HEK293 (cell line): ENCODE measurements around the gene SCUBE3.

Source experiments
- CTCF ChIA-PET: fragments of 350-600 bp; formaldehyde crosslinking; extraction: SDS; loops from one replicate; lab custom pipeline; 2021; ENCODE audit warnings: antibody characterized with exemption; lab: Yijun Ruan, JAX
- POLR2A ChIA-PET: fragments of 300-600 bp; formaldehyde crosslinking; extraction: SDS; loops from one replicate; lab custom pipeline; 2020; ENCODE audit warnings: antibody characterized with exemption, inconsistent platforms; lab: Yijun Ruan, JAX
- H3K27ac ChIP-seq: fragments of 200-500 bp; sonication (Bioruptor generic); 2 replicates; pipeline ENCODE4 v1.5.1; 2014; ENCODE audit warnings: low read depth, low read length, control low read depth, inconsistent platforms; ENCODE audit errors: extremely low read depth
- H3K36me3 ChIP-seq, 2 experiments: fragments of 200-500 bp in 1 of 2; sonication (Bioruptor generic) in 1 of 2; 1 replicate in 1 of 2; 2 replicates in 1 of 2; pipeline ENCODE4 v1.5.1; 2014 to 2017; ENCODE audit warnings: inconsistent platforms in 2 of 2, low read length in 2 of 2; ENCODE audit not compliant: control insufficient read depth in 2 of 2, insufficient read depth in 1 of 2
- H3K4me1 ChIP-seq: fragments of 200-500 bp; sonication (Bioruptor generic); 2 replicates; pipeline ENCODE4 v1.5.1; 2014; ENCODE audit warnings: mild to moderate bottlenecking, low read length, inconsistent platforms; ENCODE audit not compliant: control insufficient read depth, insufficient read depth
- H3K4me3 ChIP-seq: 2 replicates; pipeline ENCODE4 v1.5.1; 2011; ENCODE audit warnings: low read depth, mild to moderate bottlenecking, control low read depth, low read length, moderate library complexity
- H3K9me3 ChIP-seq: fragments of 200-500 bp; sonication (Bioruptor generic); 2 replicates; pipeline ENCODE4 v1.5.1; 2014; ENCODE audit warnings: low read depth, low read length, inconsistent platforms; ENCODE audit not compliant: control insufficient read depth, insufficient read depth
- BCL11B ChIP-seq: fragments of 450-650 bp; formaldehyde crosslinking; IDR thresholded peaks from 2 replicates; pipeline ENCODE4 v1.5.1; 2016; ENCODE audit warnings: low read depth, missing biosample characterization, missing genetic modification characterization
- HOXD13 ChIP-seq: sonication (generic); formaldehyde crosslinking; IDR thresholded peaks from 2 replicates; pipeline ENCODE4 v1.8.0; 2022; ENCODE audit warnings: missing genetic modification reagents, borderline replicate concordance
- KLF16 ChIP-seq: fragments of 450-650 bp; formaldehyde crosslinking; IDR thresholded peaks from 2 replicates; pipeline ENCODE4 v1.5.1; 2017; ENCODE audit warnings: missing biosample characterization, missing genetic modification characterization
- WT1 ChIP-seq: fragments of 450-650 bp; formaldehyde crosslinking; IDR thresholded peaks from 2 replicates; pipeline ENCODE4 v1.5.1; 2016; ENCODE audit warnings: missing biosample characterization, missing genetic modification characterization
- ZBTB1 ChIP-seq: fragments of 450-650 bp; formaldehyde crosslinking; IDR thresholded peaks from 2 replicates; pipeline ENCODE4 v1.5.1; 2016; ENCODE audit warnings: missing biosample characterization, missing genetic modification characterization
- ZBTB44 ChIP-seq: fragments of 450-650 bp; IDR thresholded peaks from 2 replicates; pipeline ENCODE4 v1.5.1; 2018; ENCODE audit warnings: missing biosample characterization, mild to moderate bottlenecking, missing genetic modification characterization
- ZNF10 ChIP-seq: fragments of 450-650 bp; formaldehyde crosslinking; IDR thresholded peaks from 2 replicates; pipeline ENCODE4 v1.5.1; 2017; ENCODE audit warnings: missing biosample characterization, missing genetic modification characterization
- ZNF146 ChIP-seq: fragments of 450-650 bp; formaldehyde crosslinking; IDR thresholded peaks from 2 replicates; pipeline ENCODE4 v1.5.1; 2016; ENCODE audit warnings: missing biosample characterization, missing genetic modification characterization
- ZNF24 ChIP-seq: fragments of 450-650 bp; formaldehyde crosslinking; IDR thresholded peaks from 2 replicates; pipeline ENCODE4 v1.5.1; 2016; ENCODE audit warnings: missing biosample characterization, missing genetic modification characterization
- ZNF433 ChIP-seq: fragments of 450-650 bp; formaldehyde crosslinking; IDR thresholded peaks from 2 replicates; pipeline ENCODE4 v1.5.1; 2016; ENCODE audit warnings: missing biosample characterization, missing genetic modification characterization, low read depth
- ZNF501 ChIP-seq: fragments of 450-650 bp; formaldehyde crosslinking; IDR thresholded peaks from 2 replicates; pipeline ENCODE4 v1.5.1; 2016; ENCODE audit warnings: missing biosample characterization, missing genetic modification characterization
- ZNF561 ChIP-seq: fragments of 450-650 bp; IDR thresholded peaks from 2 replicates; pipeline ENCODE4 v1.5.1; 2018; ENCODE audit warnings: missing biosample characterization, missing genetic modification characterization, borderline replicate concordance
- ZNF580 ChIP-seq: fragments of 450-650 bp; formaldehyde crosslinking; IDR thresholded peaks from 2 replicates; pipeline ENCODE4 v1.5.1; 2016; ENCODE audit warnings: missing biosample characterization, missing genetic modification characterization
- ZNF692 ChIP-seq: fragments of 450-650 bp; formaldehyde crosslinking; IDR thresholded peaks from 2 replicates; pipeline ENCODE4 v1.5.1; 2016; ENCODE audit warnings: missing biosample characterization, missing genetic modification characterization
- TF ChIP-seq, protein P1 (sequence below): fragments of 450-650 bp; IDR thresholded peaks from 2 replicates; pipeline ENCODE4 v1.5.1; 2018; ENCODE audit warnings: missing biosample characterization, missing genetic modification characterization
- TF ChIP-seq, protein P2 (sequence below): fragments of 450-650 bp; formaldehyde crosslinking; IDR thresholded peaks from 2 replicates; pipeline ENCODE4 v1.5.1; 2016; ENCODE audit warnings: missing biosample characterization, missing genetic modification characterization

Gene SCUBE3

DNA sequence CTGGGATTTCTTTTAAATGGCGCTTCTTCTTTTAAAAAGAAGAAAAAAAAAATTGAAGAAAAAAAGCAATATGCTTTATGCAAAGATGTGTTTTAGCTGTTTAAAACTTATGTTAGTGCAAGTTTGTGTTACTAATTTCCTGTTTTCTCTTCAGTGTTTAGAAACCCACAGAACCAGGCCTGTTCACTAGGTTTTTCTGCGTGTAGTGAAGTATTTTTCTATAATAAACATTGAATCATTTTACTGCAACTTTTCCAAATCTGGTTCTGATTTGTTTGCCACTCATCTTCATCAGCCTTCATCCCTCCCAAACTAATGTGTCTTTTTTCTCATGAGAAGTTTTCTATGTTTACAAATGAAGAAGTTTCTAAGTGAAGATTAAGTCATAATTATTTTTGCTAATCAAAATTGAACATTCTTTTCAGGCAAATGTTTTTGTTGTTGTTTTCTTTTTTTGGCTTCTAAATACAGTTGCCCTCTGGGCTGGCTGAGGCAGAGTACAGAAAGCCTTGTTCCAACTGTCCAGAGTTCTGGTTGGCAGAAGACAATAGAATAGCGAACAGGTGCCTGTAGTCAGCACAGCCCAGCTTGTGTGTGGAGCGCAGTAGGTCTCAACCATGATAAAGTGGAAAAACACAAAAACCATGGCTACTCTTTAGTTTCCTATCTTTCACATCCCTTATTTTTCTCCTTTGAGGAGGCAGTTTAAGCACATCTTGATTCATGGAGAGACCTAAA, 60.2 kb downstream of the SCUBE3 start (continued):
- TF ChIP-seq, protein P1, sequence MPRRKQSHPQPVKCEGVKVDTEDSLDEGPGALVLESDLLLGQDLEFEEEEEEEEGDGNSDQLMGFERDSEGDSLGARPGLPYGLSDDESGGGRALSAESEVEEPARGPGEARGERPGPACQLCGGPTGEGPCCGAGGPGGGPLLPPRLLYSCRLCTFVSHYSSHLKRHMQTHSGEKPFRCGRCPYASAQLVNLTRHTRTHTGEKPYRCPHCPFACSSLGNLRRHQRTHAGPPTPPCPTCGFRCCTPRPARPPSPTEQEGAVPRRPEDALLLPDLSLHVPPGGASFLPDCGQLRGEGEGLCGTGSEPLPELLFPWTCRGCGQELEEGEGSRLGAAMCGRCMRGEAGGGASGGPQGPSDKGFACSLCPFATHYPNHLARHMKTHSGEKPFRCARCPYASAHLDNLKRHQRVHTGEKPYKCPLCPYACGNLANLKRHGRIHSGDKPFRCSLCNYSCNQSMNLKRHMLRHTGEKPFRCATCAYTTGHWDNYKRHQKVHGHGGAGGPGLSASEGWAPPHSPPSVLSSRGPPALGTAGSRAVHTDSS (tag by site-specific recombination): peak; percentile 81
- no peak for TF ChIP-seq ZBTB1
- no peak for TF ChIP-seq ZNF10 (tag by site-specific recombination)
- no peak for TF ChIP-seq ZNF146 (tag by site-specific recombination)
- no peak for TF ChIP-seq ZNF433 (tag by site-specific recombination)
- no peak for TF ChIP-seq ZNF501 (tag by site-specific recombination)
- TF ChIP-seq KLF16 (tag by site-specific recombination): no peak
- TF ChIP-seq, protein P2, sequence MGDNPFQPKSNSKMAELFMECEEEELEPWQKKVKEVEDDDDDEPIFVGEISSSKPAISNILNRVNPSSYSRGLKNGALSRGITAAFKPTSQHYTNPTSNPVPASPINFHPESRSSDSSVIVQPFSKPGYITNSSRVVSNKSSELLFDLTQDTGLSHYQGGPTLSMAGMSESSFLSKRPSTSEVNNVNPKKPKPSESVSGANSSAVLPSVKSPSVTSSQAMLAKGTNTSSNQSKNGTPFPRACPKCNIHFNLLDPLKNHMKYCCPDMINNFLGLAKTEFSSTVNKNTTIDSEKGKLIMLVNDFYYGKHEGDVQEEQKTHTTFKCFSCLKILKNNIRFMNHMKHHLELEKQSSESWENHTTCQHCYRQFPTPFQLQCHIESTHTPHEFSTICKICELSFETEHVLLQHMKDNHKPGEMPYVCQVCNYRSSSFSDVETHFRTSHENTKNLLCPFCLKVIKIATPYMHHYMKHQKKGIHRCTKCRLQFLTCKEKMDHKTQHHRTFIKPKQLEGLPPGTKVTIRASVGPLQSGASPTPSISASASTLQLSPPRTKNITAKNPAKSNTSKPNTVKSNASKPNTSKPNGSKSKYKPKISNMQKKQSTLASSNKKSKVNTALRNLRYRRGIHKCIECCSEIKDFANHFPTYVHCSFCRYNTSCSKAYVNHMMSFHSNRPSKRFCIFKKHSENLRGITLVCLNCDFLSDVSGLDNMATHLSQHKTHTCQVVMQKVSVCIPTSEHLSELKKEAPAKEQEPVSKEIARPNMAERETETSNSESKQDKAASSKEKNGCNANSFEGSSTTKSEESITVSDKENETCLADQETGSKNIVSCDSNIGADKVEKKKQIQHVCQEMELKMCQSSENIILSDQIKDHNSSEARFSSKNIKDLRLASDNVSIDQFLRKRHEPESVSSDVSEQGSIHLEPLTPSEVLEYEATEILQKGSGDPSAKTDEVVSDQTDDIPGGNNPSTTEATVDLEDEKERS (tag by site-specific recombination): no peak

- Histone ChIP-seq H3K9me3 (no peaks in the 10 kb centered on the region), H3K4me1 (peaks cover 9% of the 10 kb centered on the region), H3K4me3 (no peak overlapping the region), H3K27ac (no peak overlapping the region), H3K36me3 (no peaks in the 10 kb centered on the region; a peak in 1 of 3 replicates)
- ChIA-PET POLR2A (interaction anchor here (0.6 to 1.6 kb wide), 3 partner anchors 16 to 1497 kb away, joined by 3 to 5 read pairs (median 4); partner anchors contain the start of gene ZNF76), CTCF (interaction anchor here (1.0 kb wide), 1 partner anchor 18 kb away, joined by 4 read pairs; no protein-coding TSS in a partner anchor)
- TF ChIP-seq ZNF692 (tag by site-specific recombination) (no peak), ZNF580 (0 out of 2 replicates have a peak, but pooled peaks have one; percentile 12), ZNF24 (tag by site-specific recombination) (0 out of 2 replicates have a peak, but pooled peaks have one; percentile 28)
Measured at GRCh38 chr6:35275744-35276260, 62.0 kb downstream of the SCUBE3 start.

- Histone ChIP-seq H3K9me3 (no peaks in the 10 kb centered on the region), H3K4me3 (no peak overlapping the region), H3K36me3 (peaks cover 14 to 21% of the 10 kb centered on the region in 2 experiments; a peak in 2 of 3 replicates), H3K27ac (no peak overlapping the region), H3K4me1 (peaks cover 14% of the 10 kb centered on the region)
- ChIA-PET POLR2A (interaction anchor here (0.7 to 3.2 kb wide), 2 partner anchors 19 to 52 kb away, joined by 3 to 23 read pairs; partner anchors contain the start of gene ZNF76), CTCF (interaction anchor here (1.2 to 1.5 kb wide), 2 partner anchors 15 to 37 kb away, joined by 3 to 4 read pairs; no protein-coding TSS in a partner anchor)
- TF ChIP-seq ZBTB44 (no peak), BCL11B (tag by site-specific recombination) (no peak), ZNF561 (tag by site-specific recombination) (no peak), HOXD13 (no peak), WT1 (tag by site-specific recombination) (no peak)
Measured at GRCh38 chr6:35278708-35279107, 65.0 kb downstream of the SCUBE3 start.
